HepG2 (cell line): ENCODE measurements around the gene SLC1A2. TPM values are rescaled to one million over a fixed set of nuclear protein-coding genes. Genes with fewer than 3 reads are reported as not detected.

Source experiments
- NR2F1 ChIP-seq, 2 experiments: fragments of 450-650 bp in 1 of 2; formaldehyde crosslinking in 1 of 2; IDR thresholded peaks; 2 replicates each; pipeline versions ENCODE4 v1.5.0 to v1.6.1; 2016 to 2020; ENCODE audit warnings: mild to moderate bottlenecking in 1 of 2, missing compliant biosample characterization in 1 of 2, missing genetic modification reagents in 1 of 2, moderate library complexity in 1 of 2
- PAF1 ChIP-seq: IDR thresholded peaks from 2 replicates; pipeline ENCODE4 v1.6.1; 2016; ENCODE audit warnings: missing genetic modification reagents, missing compliant biosample characterization
- SIX4 ChIP-seq: sonication (generic); formaldehyde crosslinking; IDR thresholded peaks from 2 replicates; pipeline ENCODE4 v1.4.0; 2020; ENCODE audit warnings: missing genetic modification reagents
- ZNF678 ChIP-seq: sonication (generic); formaldehyde crosslinking; IDR thresholded peaks from 2 replicates; pipeline ENCODE4 v1.4.0; 2020; ENCODE audit warnings: mild to moderate bottlenecking, missing genetic modification reagents
- polyA plus RNA-seq, 8 experiments: library from polyadenylated mRNA; depleted of rRNA in 3 of 8; stranded (reverse) in 7 of 8; unstranded in 1 of 8; fragments of >200 nt; fragmentation: Illumina TruSeq in 4 of 8; extraction: Trizol in 4 of 8; gene quantifications; 2 replicates each; pipeline versions ENCODE4 v1.2.1 to v1.2.3, GENCODE V29; 2011 to 2016; ENCODE audit warnings: low read depth in 4 of 8, missing spikeins in 1 of 8, mixed read lengths in 1 of 8; ENCODE audit not compliant: insufficient read depth in 1 of 8
- total RNA-seq, 5 experiments: library from RNA; depleted of rRNA; stranded (reverse); fragments of >200 nt; fragmentation: Illumina TruSeq; extraction: Trizol; gene quantifications; 2 replicates each; pipeline ENCODE4 v1.2.3, GENCODE V29; 2016; ENCODE audit warnings: low read depth in 1 of 5
- TF ChIP-seq, protein P1 (sequence below): sonication (generic); formaldehyde crosslinking; IDR thresholded peaks from 2 replicates; pipeline ENCODE4 v1.5.1; 2020; ENCODE audit warnings: mild to moderate bottlenecking, missing genetic modification reagents, moderate library complexity
- TF ChIP-seq, protein P2 (sequence below): sonication (generic); formaldehyde crosslinking; IDR thresholded peaks from 2 replicates; pipeline ENCODE4 v1.5.1; 2020; ENCODE audit warnings: mild to moderate bottlenecking, missing genetic modification reagents, moderate library complexity
- TF ChIP-seq, protein P3 (sequence below): sonication (generic); formaldehyde crosslinking; IDR thresholded peaks from 2 replicates; pipeline ENCODE4 v1.4.0; 2020; ENCODE audit warnings: missing genetic modification reagents

SLC1A2 gene
- total and polyA plus RNA-seq, 2 of the 13 experiments (the other 11 are each of a cell fraction or from before 2014, with no cell fraction given) = 23.2 to 43.2 TPM

DNA sequence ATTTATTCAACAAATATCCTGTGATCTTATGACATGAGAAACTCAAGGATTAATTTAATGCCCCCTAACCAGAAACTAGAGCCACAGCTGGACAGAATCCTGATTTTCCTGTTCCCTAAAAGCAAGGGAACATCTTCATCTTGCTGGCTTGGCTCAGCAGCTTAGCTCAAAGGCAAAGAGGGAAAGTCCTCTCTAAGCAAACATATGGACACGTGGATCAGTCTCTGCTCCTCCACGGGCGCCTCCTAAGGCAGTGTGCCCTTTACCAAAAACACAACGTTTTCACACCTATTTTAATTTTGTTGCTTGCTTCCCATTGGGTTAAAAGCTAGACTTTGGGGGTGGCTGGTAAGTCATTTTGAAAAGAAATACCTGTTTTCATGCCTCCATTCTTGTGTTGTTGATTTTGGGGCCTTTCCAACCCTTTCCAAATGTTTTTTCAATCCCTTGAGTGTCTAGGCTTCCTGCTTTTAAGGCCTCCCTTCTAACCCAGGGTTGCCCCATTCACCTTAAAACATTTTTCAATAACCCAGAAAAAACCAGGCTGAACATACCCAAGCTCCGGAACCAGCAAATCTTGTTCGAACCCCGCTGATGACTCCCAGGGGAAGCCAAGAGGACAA lies 15.5 kb downstream of the SLC1A2 start (continued):
- TF ChIP-seq, protein P1, sequence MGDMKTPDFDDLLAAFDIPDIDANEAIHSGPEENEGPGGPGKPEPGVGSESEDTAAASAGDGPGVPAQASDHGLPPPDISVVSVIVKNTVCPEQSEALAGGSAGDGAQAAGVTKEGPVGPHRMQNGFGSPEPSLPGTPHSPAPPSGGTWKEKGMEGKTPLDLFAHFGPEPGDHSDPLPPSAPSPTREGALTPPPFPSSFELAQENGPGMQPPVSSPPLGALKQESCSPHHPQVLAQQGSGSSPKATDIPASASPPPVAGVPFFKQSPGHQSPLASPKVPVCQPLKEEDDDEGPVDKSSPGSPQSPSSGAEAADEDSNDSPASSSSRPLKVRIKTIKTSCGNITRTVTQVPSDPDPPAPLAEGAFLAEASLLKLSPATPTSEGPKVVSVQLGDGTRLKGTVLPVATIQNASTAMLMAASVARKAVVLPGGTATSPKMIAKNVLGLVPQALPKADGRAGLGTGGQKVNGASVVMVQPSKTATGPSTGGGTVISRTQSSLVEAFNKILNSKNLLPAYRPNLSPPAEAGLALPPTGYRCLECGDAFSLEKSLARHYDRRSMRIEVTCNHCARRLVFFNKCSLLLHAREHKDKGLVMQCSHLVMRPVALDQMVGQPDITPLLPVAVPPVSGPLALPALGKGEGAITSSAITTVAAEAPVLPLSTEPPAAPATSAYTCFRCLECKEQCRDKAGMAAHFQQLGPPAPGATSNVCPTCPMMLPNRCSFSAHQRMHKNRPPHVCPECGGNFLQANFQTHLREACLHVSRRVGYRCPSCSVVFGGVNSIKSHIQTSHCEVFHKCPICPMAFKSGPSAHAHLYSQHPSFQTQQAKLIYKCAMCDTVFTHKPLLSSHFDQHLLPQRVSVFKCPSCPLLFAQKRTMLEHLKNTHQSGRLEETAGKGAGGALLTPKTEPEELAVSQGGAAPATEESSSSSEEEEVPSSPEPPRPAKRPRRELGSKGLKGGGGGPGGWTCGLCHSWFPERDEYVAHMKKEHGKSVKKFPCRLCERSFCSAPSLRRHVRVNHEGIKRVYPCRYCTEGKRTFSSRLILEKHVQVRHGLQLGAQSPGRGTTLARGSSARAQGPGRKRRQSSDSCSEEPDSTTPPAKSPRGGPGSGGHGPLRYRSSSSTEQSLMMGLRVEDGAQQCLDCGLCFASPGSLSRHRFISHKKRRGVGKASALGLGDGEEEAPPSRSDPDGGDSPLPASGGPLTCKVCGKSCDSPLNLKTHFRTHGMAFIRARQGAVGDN (CRISPR knock-in tag) = no peak
- no peak for TF ChIP-seq SIX4 (CRISPR knock-in tag)
- TF ChIP-seq, protein P2, sequence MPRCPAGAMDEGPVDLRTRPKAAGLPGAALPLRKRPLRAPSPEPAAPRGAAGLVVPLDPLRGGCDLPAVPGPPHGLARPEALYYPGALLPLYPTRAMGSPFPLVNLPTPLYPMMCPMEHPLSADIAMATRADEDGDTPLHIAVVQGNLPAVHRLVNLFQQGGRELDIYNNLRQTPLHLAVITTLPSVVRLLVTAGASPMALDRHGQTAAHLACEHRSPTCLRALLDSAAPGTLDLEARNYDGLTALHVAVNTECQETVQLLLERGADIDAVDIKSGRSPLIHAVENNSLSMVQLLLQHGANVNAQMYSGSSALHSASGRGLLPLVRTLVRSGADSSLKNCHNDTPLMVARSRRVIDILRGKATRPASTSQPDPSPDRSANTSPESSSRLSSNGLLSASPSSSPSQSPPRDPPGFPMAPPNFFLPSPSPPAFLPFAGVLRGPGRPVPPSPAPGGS (CRISPR knock-in tag) = no peak
- 0 out of 2 replicates have a peak, but pooled peaks have one; percentile 67 for TF ChIP-seq ZNF678 (CRISPR knock-in tag)
- TF ChIP-seq, protein P3, sequence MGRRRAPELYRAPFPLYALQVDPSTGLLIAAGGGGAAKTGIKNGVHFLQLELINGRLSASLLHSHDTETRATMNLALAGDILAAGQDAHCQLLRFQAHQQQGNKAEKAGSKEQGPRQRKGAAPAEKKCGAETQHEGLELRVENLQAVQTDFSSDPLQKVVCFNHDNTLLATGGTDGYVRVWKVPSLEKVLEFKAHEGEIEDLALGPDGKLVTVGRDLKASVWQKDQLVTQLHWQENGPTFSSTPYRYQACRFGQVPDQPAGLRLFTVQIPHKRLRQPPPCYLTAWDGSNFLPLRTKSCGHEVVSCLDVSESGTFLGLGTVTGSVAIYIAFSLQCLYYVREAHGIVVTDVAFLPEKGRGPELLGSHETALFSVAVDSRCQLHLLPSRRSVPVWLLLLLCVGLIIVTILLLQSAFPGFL (CRISPR knock-in tag) = no peak
- TF ChIP-seq PAF1 (CRISPR knock-in tag) = no peak
- no peak for TF ChIP-seq NR2F1 (CRISPR knock-in tag; IDR thresholded peaks at IDR 0.05)
